DMS114 treated with DMSO at 0.1 percent for 48 hours (cell line): ENCODE measurements around the gene FXN.
"Not testable (repeated sequence)": the region's sequence is repeated elsewhere in the genome, so short reads cannot be mapped to it uniquely, and the experiment has no call there.

Source experiments
- DNase-seq: peaks from one replicate; lab custom pipeline; 2025; ENCODE audit not compliant: unreplicated experiment; lab: John Stamatoyannopoulos, UW

FXN gene

GRCh38 chr9:69065660-69066059, 30.1 kb downstream of the FXN start:
- no peak for DNase-seq

GRCh38 chr9:69066955-69067354, 31.4 kb downstream of the FXN start:
- DNase-seq, result no peak

GRCh38 chr9:69070201-69070600, 34.6 kb downstream of the FXN start:
- no peak for DNase-seq

GRCh38 chr9:69071059-69071458, 35.5 kb downstream of the FXN start:
- no peak for DNase-seq

GRCh38 chr9:69073103-69073502, 37.6 kb downstream of the FXN start:
- no peak for DNase-seq

- DNase-seq, result no peak
Measured at GRCh38 chr9:69074801-69075200, 39.2 kb downstream of the FXN start.

GRCh38 chr9:69076550-69076949, 41.0 kb downstream of the FXN start:
- no peak for DNase-seq

GRCh38 chr9:69078069-69078468, 42.5 kb downstream of the FXN start:
- DNase-seq, result no peak

GRCh38 chr9:69078581-69078980, 43.0 kb downstream of the FXN start:
- DNase-seq, result no peak

- no peak for DNase-seq
Measured at GRCh38 chr9:69079186-69079585, 43.6 kb downstream of the FXN start.

- no peak for DNase-seq
Measured at GRCh38 chr9:69081261-69081660, 45.7 kb downstream of the FXN start.

- DNase-seq, result no peak
Measured at GRCh38 chr9:69083321-69083720, 47.8 kb downstream of the FXN start.

- no peak for DNase-seq
Measured at GRCh38 chr9:69085569-69086283, 50.2 kb downstream of the FXN start.

GRCh38 chr9:69086312-69086711, 50.8 kb downstream of the FXN start:
- DNase-seq, result no peak

- DNase-seq, result no peak
Measured at GRCh38 chr9:69086769-69087168, 51.2 kb downstream of the FXN start.

GRCh38 chr9:69089082-69089481, 53.5 kb downstream of the FXN start:
- DNase-seq, result no peak

GRCh38 chr9:69089491-69089890, 53.9 kb downstream of the FXN start:
- no peak for DNase-seq

GRCh38 chr9:69090140-69090750, 54.7 kb downstream of the FXN start:
- no peak for DNase-seq

GRCh38 chr9:69090946-69091345, 55.4 kb downstream of the FXN start:
- no peak for DNase-seq

GRCh38 chr9:69093471-69094103, 58.0 kb downstream of the FXN start:
- no peak for DNase-seq

GRCh38 chr9:69094361-69095135, 59.0 kb downstream of the FXN start:
- not testable (repeated sequence) for DNase-seq

- no peak for DNase-seq
Measured at GRCh38 chr9:69097064-69097463, 61.5 kb downstream of the FXN start.
